Measurements from ENCODE around the gene COG8.

- TF ChIP-seq CTCF (IDR thresholded peaks at IDR 0.05) (no peak), ZFX (IDR thresholded peaks at IDR 0.05; ENCODE audit: borderline replicate concordance) (no peak)
Observed at GRCh38 chr16:69382421-69382820, 43.1 kb upstream of the COG8 start.
